Epidermal melanocyte (primary cell): ENCODE measurements around the gene OSM.

ENCODE experiments used
- DNase-seq: peaks from one replicate; pipeline ENCODE4 v3.0.0; 2011; ENCODE audit warnings: low spot score; ENCODE audit not compliant: insufficient read length

OSM gene

GRCh38 chr22:30285846-30286200 lies 19.2 kb upstream of the OSM start:
- DNase-seq, result no peak

- DNase-seq, result no peak
Measured at GRCh38 chr22:30285176-30285845, 18.7 kb upstream of the OSM start.

GRCh38 chr22:30284666-30285065 lies 18.0 kb upstream of the OSM start:
- DNase-seq, result no peak

- DNase-seq, result no peak
Measured at GRCh38 chr22:30284172-30284571, 17.5 kb upstream of the OSM start.

- DNase-seq, result no peak
Measured at GRCh38 chr22:30283342-30283741, 16.7 kb upstream of the OSM start.

- DNase-seq, result no peak
Measured at GRCh38 chr22:30282616-30283046, 16.0 kb upstream of the OSM start.

- DNase-seq, result no peak
Measured at GRCh38 chr22:30280505-30280904, 13.9 kb upstream of the OSM start.

GRCh38 chr22:30279932-30280331 lies 13.3 kb upstream of the OSM start:
- DNase-seq, result no peak

- no peak for DNase-seq
Measured at GRCh38 chr22:30279046-30279788, 12.6 kb upstream of the OSM start.

GRCh38 chr22:30277547-30278344 lies 11.1 kb upstream of the OSM start:
- DNase-seq, result no peak

- DNase-seq, result no peak
Measured at GRCh38 chr22:30276039-30276438, 9.4 kb upstream of the OSM start.

- no peak for DNase-seq
Measured at GRCh38 chr22:30275625-30276024, 9.0 kb upstream of the OSM start.

GRCh38 chr22:30274437-30274812 lies 7.8 kb upstream of the OSM start:
- no peak for DNase-seq

GRCh38 chr22:30273711-30274436 lies 7.2 kb upstream of the OSM start:
- no peak for DNase-seq

GRCh38 chr22:30272781-30273601 lies 6.3 kb upstream of the OSM start:
- DNase-seq, result no peak

- DNase-seq, result no peak
Measured at GRCh38 chr22:30270832-30271231, 4.2 kb upstream of the OSM start.

GRCh38 chr22:30268331-30268730 lies 1.7 kb upstream of the OSM start:
- no peak for DNase-seq

GRCh38 chr22:30267382-30268302 lies 991 bp upstream of the OSM start:
- DNase-seq, result no peak

- DNase-seq, result no peak
Measured at GRCh38 chr22:30265823-30266444, 717 bp downstream of the OSM start.
